ENCODE results near the gene ALDH2.
"Not testable (repeated sequence)": the region's sequence is repeated elsewhere in the genome, so short reads cannot be mapped to it uniquely, and the experiment has no call there.

Gene ALDH2

GRCh38 chr12:111828338-111828979 lies 61.7 kb downstream of the ALDH2 start:
- DNase-seq, result no peak

GRCh38 chr12:111829635-111830034 lies 62.9 kb downstream of the ALDH2 start:
- not testable (repeated sequence) for DNase-seq

- not testable (repeated sequence) for DNase-seq
Observed at GRCh38 chr12:111834740-111835386, 68.1 kb downstream of the ALDH2 start.

GRCh38 chr12:111835531-111836181 lies 68.9 kb downstream of the ALDH2 start:
- DNase-seq, result not testable (repeated sequence)

- no peak for DNase-seq
Observed at GRCh38 chr12:111838353-111838752, 71.6 kb downstream of the ALDH2 start.

GRCh38 chr12:111840807-111841206 lies 74.1 kb downstream of the ALDH2 start:
- DNase-seq, result no peak

GRCh38 chr12:111841236-111841749 lies 74.6 kb downstream of the ALDH2 start:
- DNase-seq, result no peak

GRCh38 chr12:111841750-111842555 lies 75.2 kb downstream of the ALDH2 start, which contains the start of gene MAPKAPK5:
Gene MAPKAPK5, plus strand, starts transcription at chr12:111842228. Its CDS starts 506 bp downstream, at chr12:111842734.
- peak; percentile 92 to 94 for DNase-seq

- DNase-seq, result no peak
Observed at GRCh38 chr12:111842556-111843396, 76.0 kb downstream of the ALDH2 start.

GRCh38 chr12:111846016-111846415 lies 79.3 kb downstream of the ALDH2 start:
- DNase-seq, result no peak

GRCh38 chr12:111850526-111850925 lies 83.8 kb downstream of the ALDH2 start:
- no peak for DNase-seq

GRCh38 chr12:111858186-111858585 lies 91.5 kb downstream of the ALDH2 start:
- no peak for DNase-seq

GRCh38 chr12:111858778-111859177 lies 92.0 kb downstream of the ALDH2 start:
- no peak for DNase-seq

GRCh38 chr12:111864913-111865312 lies 98.2 kb downstream of the ALDH2 start:
- DNase-seq, result no peak
